HEK293 (cell line): Measurements from ENCODE around the gene SLC2A4RG.

Experiments used
- BCL11B ChIP-seq: fragments of 450-650 bp; formaldehyde crosslinking; IDR thresholded peaks from 2 replicates; pipeline ENCODE4 v1.5.1; 2016; ENCODE audit warnings: low read depth, missing biosample characterization, missing genetic modification characterization
- INSM2 ChIP-seq: fragments of 450-650 bp; formaldehyde crosslinking; IDR thresholded peaks from 2 replicates; pipeline ENCODE4 v1.5.1; 2016; ENCODE audit warnings: missing biosample characterization, missing genetic modification characterization
- KLF16 ChIP-seq: fragments of 450-650 bp; formaldehyde crosslinking; IDR thresholded peaks from 2 replicates; pipeline ENCODE4 v1.5.1; 2017; ENCODE audit warnings: missing biosample characterization, missing genetic modification characterization
- REST ChIP-seq: fragments of 450-650 bp; formaldehyde crosslinking; IDR thresholded peaks from 2 replicates; pipeline ENCODE4 v1.5.1; 2016; ENCODE audit warnings: missing biosample characterization, missing genetic modification characterization
- TSHZ1 ChIP-seq: fragments of 450-650 bp; formaldehyde crosslinking; IDR thresholded peaks from 2 replicates; pipeline ENCODE4 v1.5.1; 2016; ENCODE audit warnings: missing biosample characterization, missing genetic modification characterization, borderline replicate concordance
- ZBTB6 ChIP-seq: fragments of 450-650 bp; formaldehyde crosslinking; IDR thresholded peaks from 2 replicates; pipeline ENCODE4 v1.5.1; 2017; ENCODE audit warnings: missing biosample characterization, missing genetic modification characterization
- ZNF335 ChIP-seq: fragments of 450-650 bp; formaldehyde crosslinking; conservative IDR thresholded peaks from 2 replicates; pipeline ENCODE4 v1.5.1; 2016; ENCODE audit warnings: missing biosample characterization, missing genetic modification characterization
- ZNF501 ChIP-seq: fragments of 450-650 bp; formaldehyde crosslinking; IDR thresholded peaks from 2 replicates; pipeline ENCODE4 v1.5.1; 2016; ENCODE audit warnings: missing biosample characterization, missing genetic modification characterization
- ZNF518A ChIP-seq: fragments of 450-650 bp; formaldehyde crosslinking; conservative IDR thresholded peaks from 2 replicates; pipeline ENCODE4 v1.5.1; 2016; ENCODE audit warnings: low read depth, missing biosample characterization, missing genetic modification characterization
- ZNF561 ChIP-seq: fragments of 450-650 bp; IDR thresholded peaks from 2 replicates; pipeline ENCODE4 v1.5.1; 2018; ENCODE audit warnings: missing biosample characterization, missing genetic modification characterization, borderline replicate concordance
- ZNF626 ChIP-seq: fragments of 450-650 bp; sonication (Bioruptor Pico); formaldehyde crosslinking; IDR thresholded peaks from 2 replicates; pipeline ENCODE4 v1.5.1; 2018; ENCODE audit warnings: missing biosample characterization, missing genetic modification characterization, inconsistent platforms
- ZNF660 ChIP-seq: fragments of 450-650 bp; IDR thresholded peaks from 2 replicates; pipeline ENCODE4 v1.5.1; 2018; ENCODE audit warnings: missing biosample characterization, mild to moderate bottlenecking, missing genetic modification characterization
- ZNF704 ChIP-seq: fragments of 450-650 bp; formaldehyde crosslinking; IDR thresholded peaks from 2 replicates; pipeline ENCODE4 v1.5.1; 2016; ENCODE audit warnings: missing biosample characterization, missing genetic modification characterization
- ZNF76 ChIP-seq: fragments of 450-650 bp; formaldehyde crosslinking; IDR thresholded peaks from 2 replicates; pipeline ENCODE4; 2016; ENCODE audit warnings: low read depth, missing biosample characterization, missing genetic modification characterization, borderline replicate concordance
- ZNF792 ChIP-seq: fragments of 450-650 bp; formaldehyde crosslinking; IDR thresholded peaks from 2 replicates; pipeline ENCODE4 v1.5.1; 2016; ENCODE audit warnings: missing biosample characterization, missing genetic modification characterization
- ZSCAN5A ChIP-seq: fragments of 450-650 bp; formaldehyde crosslinking; IDR thresholded peaks from 2 replicates; pipeline ENCODE4 v1.5.1; 2016; ENCODE audit warnings: missing biosample characterization, missing genetic modification characterization

Gene SLC2A4RG

GRCh38 chr20:63707558-63708300 lies 31.8 kb upstream of the SLC2A4RG start, which contains the start of the genes ARFRP1 and ZGPAT (continued):
- TF ChIP-seq BCL11B = peak; percentile 91; the same call in 1 of the 2 replicates
- no peak for TF ChIP-seq ZNF792
- peak; percentile 99 for TF ChIP-seq ZNF76 (tag by site-specific recombination)
- TF ChIP-seq KLF16 = peak; percentile 74; the same call in 1 of the 2 replicates
- TF ChIP-seq ZNF704 = 0 out of 2 replicates have a peak, but pooled peaks have one; percentile 17
- TF ChIP-seq ZSCAN5A (tag by site-specific recombination) = 0 out of 2 replicates have a peak, but pooled peaks have one; percentile 22
- peak; percentile 78 for TF ChIP-seq ZNF518A (tag by site-specific recombination)
- no peak for TF ChIP-seq ZNF660 (tag by site-specific recombination)
- TF ChIP-seq TSHZ1 (tag by site-specific recombination) = peak; percentile 41; the same call in 1 of the 2 replicates
- 0 out of 2 replicates have a peak, but pooled peaks have one; percentile 19 for TF ChIP-seq ZBTB6 (tag by site-specific recombination)
- TF ChIP-seq ZNF501 (tag by site-specific recombination) = no peak
- peak; percentile 21; the same call in 1 of the 2 replicates for TF ChIP-seq REST (tag by site-specific recombination)
- peak; percentile 41; the same call in 1 of the 2 replicates for TF ChIP-seq INSM2
- TF ChIP-seq ZNF561 = peak; percentile 96
- TF ChIP-seq ZNF626 (tag by site-specific recombination) = no peak
- TF ChIP-seq ZNF335 (tag by site-specific recombination) = peak; percentile 27
